ENCODE results near the gene HIVEP2. TPM values are rescaled to one million over a fixed set of nuclear protein-coding genes. Genes with fewer than 3 reads are reported as not detected.
A peak's percentile ranks its signal among the peaks of the same experiment; 100 is the strongest.

The HIVEP2 gene
- total RNA-seq, 1 experiment from 2014 or later = 4.2 TPM

DNA sequence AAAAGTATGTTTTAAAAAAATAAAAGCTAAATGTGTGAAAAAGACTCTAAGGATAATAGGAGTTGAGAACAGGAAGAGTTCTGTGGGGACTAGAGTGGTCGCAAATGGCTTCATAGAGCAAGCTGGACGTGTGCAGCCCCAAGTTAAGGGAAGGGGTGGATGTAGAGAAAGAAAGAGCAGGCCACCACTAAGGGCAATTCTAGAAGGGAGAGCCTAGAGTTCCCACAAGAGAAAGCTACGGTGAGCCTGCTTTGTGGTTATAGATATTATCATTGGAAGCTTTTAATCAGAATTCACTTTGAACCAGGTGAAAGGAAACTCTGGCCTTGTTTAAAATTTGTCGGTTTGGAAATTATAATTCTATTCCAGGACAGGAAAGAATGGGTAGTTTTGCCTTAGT is 101.6 kb downstream of the HIVEP2 start:
- Histone ChIP-seq H2BK15ac (ENCODE audit: low read depth, low read length) (no peak overlapping the region), H3K18ac (ENCODE audit: insufficient read length, low read depth, low read length) (no peak overlapping the region), H3K14ac (ENCODE audit: insufficient read depth, low read length) (no peak overlapping the region), H2AK5ac (ENCODE audit: insufficient read length, low read length) (no peak overlapping the region), H4K91ac (ENCODE audit: insufficient read length, low read depth, low read length) (no peak overlapping the region), H3K23ac (ENCODE audit: insufficient read length, low read depth, low read length) (no peak overlapping the region), H3K79me2 (ENCODE audit: insufficient read depth, low read length) (no peaks in the 10 kb centered on the region), H3K9ac (ENCODE audit: extremely low read depth, insufficient read length, low read length) (no peak overlapping the region), H3K4me2 (ENCODE audit: insufficient read depth, insufficient read length, low read length) (no peak overlapping the region), H2BK12ac (ENCODE audit: insufficient read length, low read depth, low read length) (no peak overlapping the region), H2AFZ (ENCODE audit: low read length) (no peak overlapping the region), H3T11ph (ENCODE audit: low read length) (no peak overlapping the region), H3K27ac (ENCODE audit: insufficient read length, low read depth, low read length) (no peak overlapping the region), H4K5ac (ENCODE audit: insufficient read length, low read depth, low read length) (no peak overlapping the region), H3K9me3 (ENCODE audit: control insufficient read depth, low read depth, low read length) (no peaks in the 10 kb centered on the region), H3K27me3 (ENCODE audit: insufficient read depth, low read length) (no peaks in the 10 kb centered on the region), H2BK5ac (ENCODE audit: insufficient read length, low read length) (no peak overlapping the region), H4K8ac (replicated peaks; ENCODE audit: insufficient read length, low read depth, low read length) (no peak overlapping the region), H3K4me1 (ENCODE audit: insufficient read depth, low read length) (peaks cover 9% of the 10 kb centered on the region; the same call in 1 of the 2 replicates), H3K79me1 (ENCODE audit: insufficient read depth, low read depth, low read length, poor library complexity, severe bottlenecking) (no peaks in the 10 kb centered on the region), H3K56ac (ENCODE audit: insufficient read length, low read depth, low read length) (no peak overlapping the region), H3K4ac (ENCODE audit: low read depth, low read length) (no peak overlapping the region), H4K20me1 (ENCODE audit: control insufficient read depth, insufficient read depth, insufficient read length) (no peaks in the 10 kb centered on the region), H2BK120ac (ENCODE audit: low read depth, low read length, poor library complexity, severe bottlenecking) (no peak overlapping the region), H2BK20ac (ENCODE audit: low read depth, low read length, poor library complexity, severe bottlenecking) (no peak overlapping the region), H3K23me2 (ENCODE audit: insufficient read length, low read depth, low read length, poor library complexity, severe bottlenecking) (no peaks in the 10 kb centered on the region)
- Mint-ChIP-seq H3K27ac (peak overlapping the region in 2 of 3 experiments; percentile 22 to 41; a peak in 3 of 7 replicates), H3K27me3 (ENCODE audit: low read depth) (no peaks in the 10 kb centered on the region), H3K9me3 (no peaks in the 10 kb centered on the region), H3K4me1 (peaks cover 58 to 62% of the 10 kb centered on the region in 2 experiments), H3K36me3 (ENCODE audit: insufficient read depth in 1 of 3, low read depth in 3 of 3) (no peaks in the 10 kb centered on the region), H3K4me3 (no peak overlapping the region)
- TF ChIP-seq, protein P1, sequence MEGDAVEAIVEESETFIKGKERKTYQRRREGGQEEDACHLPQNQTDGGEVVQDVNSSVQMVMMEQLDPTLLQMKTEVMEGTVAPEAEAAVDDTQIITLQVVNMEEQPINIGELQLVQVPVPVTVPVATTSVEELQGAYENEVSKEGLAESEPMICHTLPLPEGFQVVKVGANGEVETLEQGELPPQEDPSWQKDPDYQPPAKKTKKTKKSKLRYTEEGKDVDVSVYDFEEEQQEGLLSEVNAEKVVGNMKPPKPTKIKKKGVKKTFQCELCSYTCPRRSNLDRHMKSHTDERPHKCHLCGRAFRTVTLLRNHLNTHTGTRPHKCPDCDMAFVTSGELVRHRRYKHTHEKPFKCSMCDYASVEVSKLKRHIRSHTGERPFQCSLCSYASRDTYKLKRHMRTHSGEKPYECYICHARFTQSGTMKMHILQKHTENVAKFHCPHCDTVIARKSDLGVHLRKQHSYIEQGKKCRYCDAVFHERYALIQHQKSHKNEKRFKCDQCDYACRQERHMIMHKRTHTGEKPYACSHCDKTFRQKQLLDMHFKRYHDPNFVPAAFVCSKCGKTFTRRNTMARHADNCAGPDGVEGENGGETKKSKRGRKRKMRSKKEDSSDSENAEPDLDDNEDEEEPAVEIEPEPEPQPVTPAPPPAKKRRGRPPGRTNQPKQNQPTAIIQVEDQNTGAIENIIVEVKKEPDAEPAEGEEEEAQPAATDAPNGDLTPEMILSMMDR (conservative IDR thresholded peaks at IDR 0.05) = no peak
- no CpG with 5 or more reads among the region's 4 CpGs for WGBS (ENCODE audit: extremely low coverage, insufficient read length, low lambda C conversion rate)
- no peak for DNase-seq
